Sigmoid colon (tissue), 3 donors: Measurements from ENCODE around the gene SLC7A6OS.

Experiments
- POLR2A ChIP-seq, 2 donors: fragments of 450-650 bp; IDR thresholded peaks; one replicate each; pipeline ENCODE4 v1.6.1; 2016; ENCODE audit warnings: antibody characterized with exemption in 2 of 2, mild to moderate bottlenecking in 2 of 2, moderate library complexity in 2 of 2
- TF ChIP-seq, protein P1 (sequence below), 4 experiments: fragments of 450-650 bp in 3 of 4; fragments of 200-600 bp in 1 of 4; IDR thresholded peaks; one replicate each; pipeline ENCODE4 v1.5.1; 2016 to 2019; ENCODE audit warnings: antibody characterized with exemption in 4 of 4, mild to moderate bottlenecking in 3 of 4, moderate library complexity in 2 of 4

DNA sequence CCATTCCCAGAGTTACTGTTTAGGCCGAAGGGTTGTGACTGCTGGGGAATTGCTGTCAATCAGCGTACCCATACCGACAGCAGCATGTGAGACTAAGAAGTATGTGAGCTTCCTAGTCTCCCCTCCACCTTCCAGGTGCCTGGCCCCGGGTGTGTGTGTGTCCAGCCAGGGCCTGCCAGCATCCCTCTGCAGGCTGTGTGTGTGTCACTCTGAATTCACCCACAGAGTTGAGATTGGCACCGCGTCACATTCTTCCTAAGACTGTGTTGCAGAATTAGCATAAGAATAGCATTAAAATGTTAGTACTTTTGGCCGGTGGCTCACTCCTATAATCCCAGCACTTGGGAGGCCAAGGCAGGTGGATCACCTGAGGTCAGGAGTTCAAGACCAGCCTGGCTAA is 31.9 kb upstream of the SLC7A6OS start:
- TF ChIP-seq, protein P1, sequence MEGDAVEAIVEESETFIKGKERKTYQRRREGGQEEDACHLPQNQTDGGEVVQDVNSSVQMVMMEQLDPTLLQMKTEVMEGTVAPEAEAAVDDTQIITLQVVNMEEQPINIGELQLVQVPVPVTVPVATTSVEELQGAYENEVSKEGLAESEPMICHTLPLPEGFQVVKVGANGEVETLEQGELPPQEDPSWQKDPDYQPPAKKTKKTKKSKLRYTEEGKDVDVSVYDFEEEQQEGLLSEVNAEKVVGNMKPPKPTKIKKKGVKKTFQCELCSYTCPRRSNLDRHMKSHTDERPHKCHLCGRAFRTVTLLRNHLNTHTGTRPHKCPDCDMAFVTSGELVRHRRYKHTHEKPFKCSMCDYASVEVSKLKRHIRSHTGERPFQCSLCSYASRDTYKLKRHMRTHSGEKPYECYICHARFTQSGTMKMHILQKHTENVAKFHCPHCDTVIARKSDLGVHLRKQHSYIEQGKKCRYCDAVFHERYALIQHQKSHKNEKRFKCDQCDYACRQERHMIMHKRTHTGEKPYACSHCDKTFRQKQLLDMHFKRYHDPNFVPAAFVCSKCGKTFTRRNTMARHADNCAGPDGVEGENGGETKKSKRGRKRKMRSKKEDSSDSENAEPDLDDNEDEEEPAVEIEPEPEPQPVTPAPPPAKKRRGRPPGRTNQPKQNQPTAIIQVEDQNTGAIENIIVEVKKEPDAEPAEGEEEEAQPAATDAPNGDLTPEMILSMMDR (IDR thresholded peaks at IDR 0.05): no peak
- TF ChIP-seq POLR2A (IDR thresholded peaks at IDR 0.05): no peak
